Endothelial cell (in vitro differentiated cells): Measurements from ENCODE around the gene MATCAP1. TPM values are rescaled to one million over a fixed set of nuclear protein-coding genes. Genes with fewer than 3 reads are reported as not detected.
A peak's percentile ranks its signal among the peaks of the same experiment; 100 is the strongest.

ENCODE experiments used
- DNase-seq: peaks from one replicate; pipeline ENCODE4 v3.0.0; 2021; ENCODE audit warnings: low spot score
- H3K27ac Mint-ChIP-seq: one replicate; pipeline ENCODE4 v1.8.0; 2021; ENCODE audit warnings: mixed read lengths, inconsistent platforms; ENCODE audit not compliant: unreplicated experiment
- H3K27me3 Mint-ChIP-seq: one replicate; pipeline ENCODE4 v1.8.0; 2021; ENCODE audit warnings: mild to moderate bottlenecking, moderate library complexity, mixed read lengths, inconsistent platforms; ENCODE audit not compliant: unreplicated experiment
- H3K36me3 Mint-ChIP-seq: one replicate; pipeline ENCODE4 v1.8.0; 2021; ENCODE audit warnings: mild to moderate bottlenecking, low read depth, mixed read lengths, inconsistent platforms; ENCODE audit not compliant: unreplicated experiment
- H3K4me1 Mint-ChIP-seq: one replicate; pipeline ENCODE4 v1.8.0; 2021; ENCODE audit warnings: mild to moderate bottlenecking, mixed read lengths, inconsistent platforms; ENCODE audit not compliant: unreplicated experiment
- H3K4me3 Mint-ChIP-seq: one replicate; pipeline ENCODE4 v1.8.0; 2021; ENCODE audit warnings: mild to moderate bottlenecking, mixed read lengths, inconsistent platforms; ENCODE audit not compliant: unreplicated experiment
- H3K9me3 Mint-ChIP-seq: one replicate; pipeline ENCODE4 v1.8.0; 2021; ENCODE audit warnings: mixed read lengths, inconsistent platforms; ENCODE audit not compliant: unreplicated experiment
- CTCF ChIP-seq: fragments of 200-600 bp; sonication (generic); IDR thresholded peaks from one replicate; pipeline ENCODE4 v1.5.0; 2021; ENCODE audit warnings: antibody characterized with exemption; ENCODE audit not compliant: unreplicated experiment
- total RNA-seq: library from RNA; stranded (reverse); fragmentation: NEBNext Ultra II Directional; extraction: Animal tissue kit (Norgen Biotek cat#: 25700); gene quantifications from one replicate; pipeline ENCODE4 v1.2.1, GENCODE V29; 2021; ENCODE audit not compliant: unreplicated experiment

The MATCAP1 gene
- total RNA-seq, 1 donor from 2014 or later = 88.8 TPM

- peak overlapping the region; percentile 99 for H3K4me3 Mint-ChIP-seq
- DNase-seq = no peak
- peak overlapping the region; percentile 39 for H3K27ac Mint-ChIP-seq
- no peak for TF ChIP-seq CTCF
- peaks cover 21% of the 10 kb centered on the region for H3K36me3 Mint-ChIP-seq
- peaks cover 27% of the 10 kb centered on the region for H3K27me3 Mint-ChIP-seq
- H3K9me3 Mint-ChIP-seq = no peaks in the 10 kb centered on the region
- peaks cover 43% of the 10 kb centered on the region for H3K4me1 Mint-ChIP-seq
Measured at GRCh38 chr16:67228034-67228785, 44.4 kb upstream of the MATCAP1 start.

GRCh38 chr16:67227567-67227921 is 43.8 kb upstream of the MATCAP1 start:
- Mint-ChIP-seq H3K4me3 (peak overlapping the region; percentile 99), H3K36me3 (peaks cover 24% of the 10 kb centered on the region), H3K27ac (peak overlapping the region; percentile 95)

GRCh38 chr16:67226804-67227566 is 43.2 kb upstream of the MATCAP1 start, which contains the start of gene TMEM208:
Gene TMEM208, plus strand, starts transcription at chr16:67227130. Its CDS starts 89 bp downstream, at chr16:67227219.
- H3K36me3 Mint-ChIP-seq = peaks cover 25% of the 10 kb centered on the region
- peak; percentile 98 for DNase-seq
- peaks cover 50% of the 10 kb centered on the region for H3K4me1 Mint-ChIP-seq
- H3K27me3 Mint-ChIP-seq = peaks cover 27% of the 10 kb centered on the region
- no peak for TF ChIP-seq CTCF
- H3K9me3 Mint-ChIP-seq = no peaks in the 10 kb centered on the region
- H3K27ac Mint-ChIP-seq = peak within 1 kb of the TSS; percentile 95
- peak within 1 kb of the TSS; percentile 99 for H3K4me3 Mint-ChIP-seq

More at GRCh38 chr16:67227567-67227921, 43.8 kb upstream of the MATCAP1 start:
- no peak for TF ChIP-seq CTCF
- Mint-ChIP-seq H3K27me3 (peaks cover 27% of the 10 kb centered on the region), H3K9me3 (no peaks in the 10 kb centered on the region), H3K4me1 (peaks cover 50% of the 10 kb centered on the region)
- no peak for DNase-seq

GRCh38 chr16:67226295-67226803 is 42.6 kb upstream of the MATCAP1 start:
- peak overlapping the region; percentile 65 for H3K27ac Mint-ChIP-seq
- TF ChIP-seq CTCF = no peak
- H3K27me3 Mint-ChIP-seq = peaks cover 23% of the 10 kb centered on the region
- no peaks in the 10 kb centered on the region for H3K9me3 Mint-ChIP-seq
- peaks cover 50% of the 10 kb centered on the region for H3K4me1 Mint-ChIP-seq
- H3K4me3 Mint-ChIP-seq = peak overlapping the region; percentile 99
- DNase-seq = no peak
- H3K36me3 Mint-ChIP-seq = peaks cover 25% of the 10 kb centered on the region

- H3K27ac Mint-ChIP-seq = peak overlapping the region; percentile 55
- H3K27me3 Mint-ChIP-seq = peaks cover 19% of the 10 kb centered on the region
- H3K4me3 Mint-ChIP-seq = no peak overlapping the region
- no peak for DNase-seq
- H3K36me3 Mint-ChIP-seq = peaks cover 31% of the 10 kb centered on the region
- H3K4me1 Mint-ChIP-seq = peaks cover 67% of the 10 kb centered on the region
- H3K9me3 Mint-ChIP-seq = no peaks in the 10 kb centered on the region
- no peak for TF ChIP-seq CTCF
Measured at GRCh38 chr16:67223992-67224391, 40.2 kb upstream of the MATCAP1 start.
